ENCODE results near the gene C19orf85.

The C19orf85 gene

GRCh38 chr19:55478364-55478763 lies 13.8 kb upstream of the C19orf85 start:
- Mint-ChIP-seq H3K27me3 (no peaks in the 10 kb centered on the region), H3K9me3 (no peaks in the 10 kb centered on the region), H3K27ac (peak overlapping the region; percentile 24 to 72), H3K4me3 (peak overlapping the region; percentile 86 to 88), H3K36me3 (ENCODE audit: insufficient read depth) (peaks cover 40% of the 10 kb centered on the region), H3K4me1 (ENCODE audit: low read depth in 2 of 2) (peaks cover 23 to 33% of the 10 kb centered on the region in 2 donors)
- DNase-seq (no peak), ATAC-seq (replicated peaks) (no peak)

GRCh38 chr19:55477905-55478304 lies 13.4 kb upstream of the C19orf85 start:
- Mint-ChIP-seq H3K27ac (peak overlapping the region; percentile 24 to 72), H3K27me3 (no peaks in the 10 kb centered on the region), H3K9me3 (no peaks in the 10 kb centered on the region), H3K36me3 (ENCODE audit: insufficient read depth) (peaks cover 36% of the 10 kb centered on the region), H3K4me1 (ENCODE audit: low read depth in 2 of 2) (peaks cover 23 to 33% of the 10 kb centered on the region in 2 donors), H3K4me3 (peak overlapping the region; percentile 86 to 88)
- ATAC-seq (replicated peaks) (no peak), DNase-seq (no peak)

GRCh38 chr19:55476100-55476775 lies 11.7 kb upstream of the C19orf85 start, which contains the start of gene ZNF628:
TSS of gene ZNF628 (plus strand) at chr19:55476617. CDS start at chr19:55479911, 3,294 bp downstream.
- Mint-ChIP-seq H3K9me3 (no peaks in the 10 kb centered on the region), H3K4me3 (peak within 1 kb of the TSS; percentile 86 to 88), H3K27me3 (no peaks in the 10 kb centered on the region), H3K36me3 (ENCODE audit: insufficient read depth) (peaks cover 36% of the 10 kb centered on the region), H3K27ac (peak within 1 kb of the TSS; percentile 91 to 94), H3K4me1 (ENCODE audit: low read depth in 2 of 2) (peaks cover 23 to 33% of the 10 kb centered on the region in 2 donors)
- peak; percentile 93 to 95 (median 95) for DNase-seq
- ATAC-seq (replicated peaks): peak; percentile 91

- DNase-seq: no peak
- no peaks in the 10 kb centered on the region for H3K27me3 Mint-ChIP-seq
- peak overlapping the region in 1 of 2 donors; percentile 36 for H3K4me3 Mint-ChIP-seq
- no peak overlapping the region for H3K27ac Mint-ChIP-seq
- no peaks in the 10 kb centered on the region for H3K9me3 Mint-ChIP-seq
- H3K4me1 Mint-ChIP-seq (ENCODE audit: low read depth in 2 of 2): peaks cover 18 to 29% of the 10 kb centered on the region in 2 donors
- peaks cover 28% of the 10 kb centered on the region for H3K36me3 Mint-ChIP-seq (ENCODE audit: insufficient read depth)
- ATAC-seq (replicated peaks): no peak
Measured at GRCh38 chr19:55474269-55475265, 10.0 kb upstream of the C19orf85 start.

- peaks cover 20% of the 10 kb centered on the region for H3K36me3 Mint-ChIP-seq (ENCODE audit: insufficient read depth)
- H3K27me3 Mint-ChIP-seq: no peaks in the 10 kb centered on the region
- ATAC-seq (replicated peaks) (no peak), DNase-seq (no peak)
- no peaks in the 10 kb centered on the region for H3K9me3 Mint-ChIP-seq
- H3K4me1 Mint-ChIP-seq (ENCODE audit: low read depth in 2 of 2): peaks cover 8 to 19% of the 10 kb centered on the region in 2 donors
- H3K27ac Mint-ChIP-seq: no peak overlapping the region
- no peak overlapping the region for H3K4me3 Mint-ChIP-seq
Measured at GRCh38 chr19:55473225-55474012, 8.9 kb upstream of the C19orf85 start.

- H3K4me3 Mint-ChIP-seq: no peak overlapping the region
- ATAC-seq (replicated peaks) (no peak), DNase-seq (no peak)
- peaks cover 17% of the 10 kb centered on the region for H3K36me3 Mint-ChIP-seq (ENCODE audit: insufficient read depth)
- H3K9me3 Mint-ChIP-seq: no peaks in the 10 kb centered on the region
- H3K27ac Mint-ChIP-seq: no peak overlapping the region
- no peaks in the 10 kb centered on the region for H3K27me3 Mint-ChIP-seq
- H3K4me1 Mint-ChIP-seq (ENCODE audit: low read depth in 2 of 2): peaks cover 0 to 12% of the 10 kb centered on the region in 2 donors
Measured at GRCh38 chr19:55472463-55472862, 7.9 kb upstream of the C19orf85 start.

GRCh38 chr19:55471266-55471665 lies 6.7 kb upstream of the C19orf85 start:
- Mint-ChIP-seq H3K9me3 (no peaks in the 10 kb centered on the region), H3K27ac (no peak overlapping the region), H3K36me3 (ENCODE audit: insufficient read depth) (peaks cover 7% of the 10 kb centered on the region)

GRCh38 chr19:55468054-55468393 lies 3.5 kb upstream of the C19orf85 start:
- Mint-ChIP-seq H3K36me3 (ENCODE audit: insufficient read depth) (no peaks in the 10 kb centered on the region), H3K4me3 (no peak overlapping the region), H3K27ac (no peak overlapping the region), H3K4me1 (ENCODE audit: low read depth in 2 of 2) (peaks cover 0 to 2% of the 10 kb centered on the region in 2 donors), H3K9me3 (no peaks in the 10 kb centered on the region), H3K27me3 (no peaks in the 10 kb centered on the region)
- ATAC-seq (replicated peaks) (no peak), DNase-seq (no peak)

More at GRCh38 chr19:55471266-55471665, 6.7 kb upstream of the C19orf85 start:
- Mint-ChIP-seq H3K27me3 (no peaks in the 10 kb centered on the region), H3K4me3 (no peak overlapping the region), H3K4me1 (ENCODE audit: low read depth in 2 of 2) (peaks cover 0 to 7% of the 10 kb centered on the region in 2 donors)
- ATAC-seq (replicated peaks) (no peak), DNase-seq (no peak)

- peaks cover 0 to 3% of the 10 kb centered on the region in 2 donors for H3K4me1 Mint-ChIP-seq (ENCODE audit: low read depth in 2 of 2)
- H3K27ac Mint-ChIP-seq: no peak overlapping the region
- DNase-seq: peak; percentile 65 to 74 (median 66)
- no peaks in the 10 kb centered on the region for H3K27me3 Mint-ChIP-seq
- H3K9me3 Mint-ChIP-seq: no peaks in the 10 kb centered on the region
- ATAC-seq (replicated peaks): peak; percentile 99
- H3K36me3 Mint-ChIP-seq (ENCODE audit: insufficient read depth): no peaks in the 10 kb centered on the region
- H3K4me3 Mint-ChIP-seq: no peak overlapping the region
Measured at GRCh38 chr19:55467236-55468053, 2.9 kb upstream of the C19orf85 start.

GRCh38 chr19:55466241-55466614 lies 1.7 kb upstream of the C19orf85 start:
- ATAC-seq (replicated peaks): no peak
- Mint-ChIP-seq H3K4me1 (ENCODE audit: low read depth in 2 of 2) (peaks cover 7% of the 10 kb centered on the region in 2 donors), H3K27me3 (no peaks in the 10 kb centered on the region), H3K27ac (no peak overlapping the region), H3K4me3 (no peak overlapping the region), H3K36me3 (ENCODE audit: insufficient read depth) (peaks cover 5% of the 10 kb centered on the region), H3K9me3 (no peaks in the 10 kb centered on the region)
- no peak for DNase-seq

GRCh38 chr19:55465460-55466240 lies 1.1 kb upstream of the C19orf85 start:
- Mint-ChIP-seq H3K27ac (no peak overlapping the region), H3K9me3 (no peaks in the 10 kb centered on the region), H3K27me3 (no peaks in the 10 kb centered on the region), H3K4me1 (ENCODE audit: low read depth in 2 of 2) (peaks cover 11 to 13% of the 10 kb centered on the region in 2 donors), H3K36me3 (ENCODE audit: insufficient read depth) (peaks cover 8% of the 10 kb centered on the region), H3K4me3 (no peak overlapping the region)
- no peak for DNase-seq
- ATAC-seq (replicated peaks): no peak
